Peyer's patch (tissue), 4 donors: ENCODE measurements around the gene ALG5.

ENCODE experiments used
- CTCF ChIP-seq, 6 experiments: fragments of 450-650 bp in 4 of 6; fragments of 200-600 bp in 2 of 6; sonication (generic) in 1 of 6; IDR thresholded peaks; one replicate each; pipeline ENCODE4 v1.5.1; 2017 to 2019; ENCODE audit warnings: antibody characterized with exemption in 6 of 6, mild to moderate bottlenecking in 3 of 6, moderate library complexity in 1 of 6
- POLR2A ChIP-seq, 2 donors: fragments of 450-650 bp; IDR thresholded peaks; one replicate each; pipeline ENCODE4 v1.5.1; 2017; ENCODE audit warnings: antibody characterized with exemption in 2 of 2, mild to moderate bottlenecking in 2 of 2, moderate library complexity in 2 of 2

GRCh38 chr13:36919171-36919832 is 79.8 kb downstream of the ALG5 start:
- no peak for TF ChIP-seq CTCF (IDR thresholded peaks at IDR 0.05)
- no peak for TF ChIP-seq POLR2A (IDR thresholded peaks at IDR 0.05)
